ENCODE data around the gene ZNF668. TPM values are rescaled to one million over a fixed set of nuclear protein-coding genes. Genes with fewer than 3 reads are reported as not detected.

ZNF668 gene
- total RNA-seq, 4 donors from 2014 or later = 8.6 to 22.5 (median 12.6) TPM

- Histone ChIP-seq H3K36me3 (no peaks in the 10 kb centered on the region), H3K4me3 (no peak overlapping the region), H3K9me3 (no peaks in the 10 kb centered on the region), H3K27me3 (no peaks in the 10 kb centered on the region), H3K27ac (no peak overlapping the region), H3K4me1 (peaks cover 0 to 8% (median 0%) of the 10 kb centered on the region in 3 donors)
- WGBS, 2 donors (ENCODE audit: low coverage in 1 of 2) = 64 to 77% methylated on average over 2 to 3 of the region's 4 CpGs
- TF ChIP-seq CTCF (IDR thresholded peaks at IDR 0.05) = no peak
- no peak for TF ChIP-seq POLR2A (IDR thresholded peaks at IDR 0.05)
- no peak for TF ChIP-seq EP300 (IDR thresholded peaks at IDR 0.05)
- no peak for TF ChIP-seq POLR2AphosphoS5 (IDR thresholded peaks at IDR 0.05)
- ATAC-seq = no peak
These were observed 26.0 kb upstream of the ZNF668 start for GRCh38 chr16:31099860-31100638.

- ATAC-seq = peak; percentile 97
- H3K4me1 ChIP-seq = peaks cover 0 to 28% (median 6%) of the 10 kb centered on the region in 3 donors
- H3K27me3 ChIP-seq = no peaks in the 10 kb centered on the region
- TF ChIP-seq POLR2AphosphoS5 (IDR thresholded peaks at IDR 0.05) (peak; percentile 85), POLR2A (IDR thresholded peaks at IDR 0.05) (peak; percentile 43 to 62), CTCF (IDR thresholded peaks at IDR 0.05) (peak in 3 of 4 experiments; percentile 5 to 24 (median 17)), EP300 (IDR thresholded peaks at IDR 0.05) (no peak)
- peak within 1 kb of the TSS; percentile 51 to 86 for H3K4me3 ChIP-seq
- peak within 1 kb of the TSS; percentile 55 to 95 (median 86) for H3K27ac ChIP-seq
- H3K36me3 ChIP-seq = peaks cover 0 to 26% of the 10 kb centered on the region in 2 donors
- H3K9me3 ChIP-seq = no peaks in the 10 kb centered on the region
- WGBS, 2 donors (ENCODE audit: low coverage in 1 of 2) = no CpG with 5 or more reads among the region's 69 CpGs
These were observed 20.5 kb upstream of the ZNF668 start, which contains the start of gene VKORC1 for GRCh38 chr16:31094424-31095120. Gene VKORC1 (minus strand): TSS chr16:31094797. CDS start chr16:31094729, 68 bp downstream.

- peak overlapping the region; percentile 51 to 86 for H3K4me3 ChIP-seq
- H3K27me3 ChIP-seq = no peaks in the 10 kb centered on the region
- H3K9me3 ChIP-seq = no peaks in the 10 kb centered on the region
- 1% methylated on average over 14 to 19 of the region's 20 CpGs for WGBS, 2 donors (ENCODE audit: low coverage in 1 of 2)
- peak overlapping the region; percentile 54 to 95 (median 86) for H3K27ac ChIP-seq
- ATAC-seq = peak; percentile 2
- H3K4me1 ChIP-seq = peaks cover 0 to 28% (median 6%) of the 10 kb centered on the region in 3 donors
- no peak for TF ChIP-seq POLR2AphosphoS5 (IDR thresholded peaks at IDR 0.05)
- TF ChIP-seq CTCF (IDR thresholded peaks at IDR 0.05) = no peak
- no peak for TF ChIP-seq POLR2A (IDR thresholded peaks at IDR 0.05)
- no peak for TF ChIP-seq EP300 (IDR thresholded peaks at IDR 0.05)
- H3K36me3 ChIP-seq = peaks cover 0 to 31% of the 10 kb centered on the region in 2 donors
These were observed 20.0 kb upstream of the ZNF668 start for GRCh38 chr16:31094088-31094423.

GRCh38 chr16:31093132-31093703 is 19.2 kb upstream of the ZNF668 start:
- no peak for TF ChIP-seq CTCF (IDR thresholded peaks at IDR 0.05)
- no peak for TF ChIP-seq POLR2AphosphoS5 (IDR thresholded peaks at IDR 0.05)
- no peak for TF ChIP-seq POLR2A (IDR thresholded peaks at IDR 0.05)
- no peak for TF ChIP-seq EP300 (IDR thresholded peaks at IDR 0.05)
- no peak for ATAC-seq
- peak overlapping the region in 1 of 2 donors; percentile 86 for H3K4me3 ChIP-seq
- peaks cover 0 to 28% (median 6%) of the 10 kb centered on the region in 3 donors for H3K4me1 ChIP-seq
- H3K36me3 ChIP-seq = peaks cover 0 to 39% of the 10 kb centered on the region in 2 donors
- 24 to 38% methylated on average over 8 of the region's 17 CpGs for WGBS, 2 donors (ENCODE audit: low coverage in 1 of 2)
- no peaks in the 10 kb centered on the region for H3K9me3 ChIP-seq
- H3K27ac ChIP-seq = peak overlapping the region in 3 of 4 donors; percentile 83 to 95 (median 89)
- H3K27me3 ChIP-seq = no peaks in the 10 kb centered on the region
